ENCODE measurements around the gene LPAR3.

DNA sequence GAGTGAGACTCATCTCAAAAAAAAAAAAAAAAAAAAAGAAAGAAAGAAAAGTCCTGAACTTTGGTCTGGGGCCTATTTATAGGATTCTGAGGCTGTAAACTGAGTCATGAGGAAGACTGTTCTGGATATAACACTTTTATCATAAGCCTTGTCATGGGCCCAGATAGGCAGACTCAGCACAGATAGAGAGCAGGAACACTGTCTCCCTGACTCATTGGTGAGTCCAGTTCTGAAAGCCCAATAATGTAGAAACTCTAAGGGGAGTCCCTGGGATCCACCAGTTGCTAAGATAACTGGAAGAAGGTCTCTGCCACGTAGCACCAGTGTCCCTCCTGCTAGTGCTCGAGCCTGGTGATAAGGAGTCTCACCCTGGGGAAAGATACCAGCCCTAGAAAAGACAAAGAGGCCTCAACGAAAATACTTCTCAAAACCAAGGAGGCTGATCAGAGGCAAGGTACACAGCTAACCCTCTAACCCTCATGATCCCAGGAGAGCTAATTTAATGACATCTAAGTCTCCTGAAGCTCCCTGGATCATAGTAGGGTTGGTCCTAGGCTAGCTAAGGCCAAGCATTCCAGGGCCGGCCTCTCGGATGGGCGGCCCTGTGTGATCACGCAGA is 43.5 kb downstream of the LPAR3 start:
- TF ChIP-seq, protein P1, sequence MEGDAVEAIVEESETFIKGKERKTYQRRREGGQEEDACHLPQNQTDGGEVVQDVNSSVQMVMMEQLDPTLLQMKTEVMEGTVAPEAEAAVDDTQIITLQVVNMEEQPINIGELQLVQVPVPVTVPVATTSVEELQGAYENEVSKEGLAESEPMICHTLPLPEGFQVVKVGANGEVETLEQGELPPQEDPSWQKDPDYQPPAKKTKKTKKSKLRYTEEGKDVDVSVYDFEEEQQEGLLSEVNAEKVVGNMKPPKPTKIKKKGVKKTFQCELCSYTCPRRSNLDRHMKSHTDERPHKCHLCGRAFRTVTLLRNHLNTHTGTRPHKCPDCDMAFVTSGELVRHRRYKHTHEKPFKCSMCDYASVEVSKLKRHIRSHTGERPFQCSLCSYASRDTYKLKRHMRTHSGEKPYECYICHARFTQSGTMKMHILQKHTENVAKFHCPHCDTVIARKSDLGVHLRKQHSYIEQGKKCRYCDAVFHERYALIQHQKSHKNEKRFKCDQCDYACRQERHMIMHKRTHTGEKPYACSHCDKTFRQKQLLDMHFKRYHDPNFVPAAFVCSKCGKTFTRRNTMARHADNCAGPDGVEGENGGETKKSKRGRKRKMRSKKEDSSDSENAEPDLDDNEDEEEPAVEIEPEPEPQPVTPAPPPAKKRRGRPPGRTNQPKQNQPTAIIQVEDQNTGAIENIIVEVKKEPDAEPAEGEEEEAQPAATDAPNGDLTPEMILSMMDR (conservative IDR thresholded peaks at IDR 0.05): no peak
- TF ChIP-seq ZFX (IDR thresholded peaks at IDR 0.05): no peak
